GM20000 (cell line): Measurements from ENCODE around the gene HSPA6.
"Not testable (repeated sequence)": the region's sequence is repeated elsewhere in the genome, so short reads cannot be mapped to it uniquely, and the experiment has no call there.

Source experiments
- DNase-seq: peaks from one replicate; pipeline ENCODE4 v3.0.0; 2012; ENCODE audit warnings: low spot score
- CTCF ChIP-seq: IDR thresholded peaks from 2 replicates; pipeline ENCODE4 v1.5.1; 2012; ENCODE audit warnings: mild to moderate bottlenecking, control low read depth; ENCODE audit errors: extremely low read depth, missing control alignments

HSPA6 gene

GRCh38 chr1:161523817-161524741 is at the start of gene HSPA6:
TSS of gene HSPA6 (plus strand) at chr1:161524540. CDS start at chr1:161524659, 119 bp downstream.
- peak; percentile 72 for DNase-seq

GRCh38 chr1:161477711-161478110 is 46.6 kb upstream of the HSPA6 start:
- DNase-seq: not testable (repeated sequence)

GRCh38 chr1:161478985-161479384 is 45.4 kb upstream of the HSPA6 start:
- DNase-seq: no peak
- no peak for TF ChIP-seq CTCF

GRCh38 chr1:161480381-161481035 is 43.8 kb upstream of the HSPA6 start:
- no peak for DNase-seq

GRCh38 chr1:161481624-161482392 is 42.5 kb upstream of the HSPA6 start:
- no peak for TF ChIP-seq CTCF
- DNase-seq: no peak

More at GRCh38 chr1:161480381-161481035, 43.8 kb upstream of the HSPA6 start:
- no peak for TF ChIP-seq CTCF

- TF ChIP-seq CTCF: no peak
Measured at GRCh38 chr1:161482610-161483009, 41.7 kb upstream of the HSPA6 start.

GRCh38 chr1:161483361-161483760 is 41.0 kb upstream of the HSPA6 start:
- TF ChIP-seq CTCF: no peak
- no peak for DNase-seq

More at GRCh38 chr1:161482610-161483009, 41.7 kb upstream of the HSPA6 start:
- DNase-seq: no peak

GRCh38 chr1:161484613-161485012 is 39.7 kb upstream of the HSPA6 start:
- no peak for TF ChIP-seq CTCF
- DNase-seq: no peak
